Activated CD4-positive, alpha-beta memory T cell treated with anti-CD3 and anti-CD28 coated beads for 36 hours (primary cell): ENCODE measurements around the gene RCOR1. TPM values are rescaled to one million over a fixed set of nuclear protein-coding genes. Genes with fewer than 3 reads are reported as not detected.
A peak's percentile ranks its signal among the peaks of the same experiment; 100 is the strongest.
"Not testable (repeated sequence)": the region's sequence is repeated elsewhere in the genome, so short reads cannot be mapped to it uniquely, and the experiment has no call there.

Source experiments
- CTCF ChIA-PET: fragments of 350-600 bp; sonication (Branson Sonifier 250); formaldehyde crosslinking; loops from one replicate; lab custom pipeline; 2021; ENCODE audit warnings: antibody characterized with exemption, inconsistent platforms; lab: Charles Lee
- POLR2A ChIA-PET: fragments of 350-600 bp; sonication (Branson Sonifier 250); formaldehyde crosslinking; loops from one replicate; lab custom pipeline; 2021; ENCODE audit warnings: antibody characterized with exemption; lab: Charles Lee
- DNase-seq: peaks from one replicate; pipeline ENCODE4 v3.0.0-alpha.2; 2020
- H3K27ac Mint-ChIP-seq: one replicate; pipeline ENCODE4 v1.8.0; 2021; ENCODE audit warnings: mixed read lengths
- H3K27me3 Mint-ChIP-seq: one replicate; pipeline ENCODE4 v1.8.0; 2021; ENCODE audit warnings: mixed read lengths
- H3K36me3 Mint-ChIP-seq: one replicate; pipeline ENCODE4 v1.8.0; 2021; ENCODE audit warnings: mixed read lengths
- H3K4me1 Mint-ChIP-seq: one replicate; pipeline ENCODE4 v1.8.0; 2021; ENCODE audit warnings: low read depth, mixed read lengths
- H3K4me3 Mint-ChIP-seq: one replicate; pipeline ENCODE4 v1.8.0; 2021; ENCODE audit warnings: mild to moderate bottlenecking, mixed read lengths
- H3K9me3 Mint-ChIP-seq: one replicate; pipeline ENCODE4 v1.8.0; 2021; ENCODE audit warnings: mixed read lengths
- intact Hi-C: fragments of 100-400 bp; cut with micrococcal nuclease; formaldehyde crosslinking; loops from one replicate; pipeline ENCODE4 v1.15.1; 2023
- total RNA-seq, 2 experiments: library from RNA; stranded (reverse); gene quantifications; one replicate each; pipeline ENCODE4 v1.2.3, GENCODE V29; 2021

Gene RCOR1
- total RNA-seq, 2 experiments from 2014 or later = 14.1 to 14.3 TPM

- intact Hi-C loops = no loop called here
- Mint-ChIP-seq H3K9me3 (no peaks in the 10 kb centered on the region), H3K4me1 (peaks cover 2% of the 10 kb centered on the region), H3K4me3 (no peak overlapping the region), H3K27ac (no peak overlapping the region), H3K36me3 (no peaks in the 10 kb centered on the region), H3K27me3 (no peaks in the 10 kb centered on the region)
- POLR2A ChIA-PET = no interaction called here
- CTCF ChIA-PET = interaction anchor here (0.6 kb wide), 1 partner anchor 37 kb away, joined by 3 read pairs; no protein-coding TSS in a partner anchor
- DNase-seq = no peak
Measured at GRCh38 chr14:102557434-102558226, 34.8 kb upstream of the RCOR1 start.

GRCh38 chr14:102558556-102558955 lies 33.9 kb upstream of the RCOR1 start:
- CTCF ChIA-PET = interaction anchor here (0.6 to 1.3 kb wide), 2 partner anchors 34 to 36 kb away, joined by 3 read pairs; no protein-coding TSS in a partner anchor
- Mint-ChIP-seq H3K27me3 (no peaks in the 10 kb centered on the region), H3K9me3 (no peaks in the 10 kb centered on the region), H3K36me3 (no peaks in the 10 kb centered on the region), H3K4me1 (peaks cover 2% of the 10 kb centered on the region), H3K4me3 (no peak overlapping the region), H3K27ac (no peak overlapping the region)
- DNase-seq = no peak
- POLR2A ChIA-PET = no interaction called here
- intact Hi-C loops = no loop called here

- POLR2A ChIA-PET = interaction anchor here (0.5 kb wide), 1 partner anchor 487 kb away, joined by 4 read pairs; no protein-coding TSS in a partner anchor
- Mint-ChIP-seq H3K36me3 (no peaks in the 10 kb centered on the region), H3K9me3 (no peaks in the 10 kb centered on the region), H3K4me3 (no peak overlapping the region), H3K27ac (no peak overlapping the region), H3K27me3 (no peaks in the 10 kb centered on the region), H3K4me1 (peaks cover 3% of the 10 kb centered on the region)
- intact Hi-C loops = no loop called here
- CTCF ChIA-PET = no interaction called here
- DNase-seq = no peak
Measured at GRCh38 chr14:102560458-102561261, 31.8 kb upstream of the RCOR1 start.

GRCh38 chr14:102565331-102565887 lies 27.0 kb upstream of the RCOR1 start:
- Mint-ChIP-seq H3K27me3 (no peaks in the 10 kb centered on the region), H3K36me3 (no peaks in the 10 kb centered on the region), H3K9me3 (no peaks in the 10 kb centered on the region), H3K27ac (no peak overlapping the region), H3K4me3 (no peak overlapping the region), H3K4me1 (peaks cover 12% of the 10 kb centered on the region)
- intact Hi-C loops = no loop called here
- no peak for DNase-seq
- ChIA-PET POLR2A (interaction anchor here (1.8 kb wide), 1 partner anchor 11 kb away, joined by 4 read pairs; no protein-coding TSS in a partner anchor), CTCF (interaction anchor here (0.7 to 2.1 kb wide), 3 partner anchors 29 to 47 kb away, joined by 3 to 7 read pairs (median 5); no protein-coding TSS in a partner anchor)

GRCh38 chr14:102565959-102566358 lies 26.5 kb upstream of the RCOR1 start:
- Mint-ChIP-seq H3K9me3 (no peaks in the 10 kb centered on the region), H3K27ac (no peak overlapping the region), H3K27me3 (no peaks in the 10 kb centered on the region), H3K4me3 (no peak overlapping the region), H3K4me1 (peaks cover 12% of the 10 kb centered on the region), H3K36me3 (no peaks in the 10 kb centered on the region)
- no peak for DNase-seq
- intact Hi-C loops = no loop called here
- ChIA-PET CTCF (interaction anchor here (1.0 to 2.1 kb wide), 2 partner anchors 28 to 41 kb away, joined by 5 to 7 read pairs; no protein-coding TSS in a partner anchor), POLR2A (interaction anchor here (1.8 kb wide), 1 partner anchor 11 kb away, joined by 4 read pairs; no protein-coding TSS in a partner anchor)

- Mint-ChIP-seq H3K4me3 (peak overlapping the region; percentile 30), H3K27me3 (no peaks in the 10 kb centered on the region), H3K27ac (peak overlapping the region; percentile 64), H3K4me1 (peaks cover 12% of the 10 kb centered on the region), H3K9me3 (no peaks in the 10 kb centered on the region), H3K36me3 (no peaks in the 10 kb centered on the region)
- peak; percentile 66 for DNase-seq
- intact Hi-C loops = no loop called here
- POLR2A ChIA-PET = no interaction called here
- CTCF ChIA-PET = interaction anchor here (1.2 kb wide), 1 partner anchor 43 kb away, joined by 3 read pairs; no protein-coding TSS in a partner anchor
Measured at GRCh38 chr14:102568115-102568614, 24.3 kb upstream of the RCOR1 start.

GRCh38 chr14:102570334-102570995 lies 22.0 kb upstream of the RCOR1 start:
- Mint-ChIP-seq H3K27me3 (no peaks in the 10 kb centered on the region), H3K9me3 (no peaks in the 10 kb centered on the region), H3K4me1 (peaks cover 16% of the 10 kb centered on the region), H3K36me3 (no peaks in the 10 kb centered on the region), H3K4me3 (no peak overlapping the region), H3K27ac (no peak overlapping the region)
- intact Hi-C loops = no loop called here
- no peak for DNase-seq
- CTCF ChIA-PET = interaction anchor here (1.7 kb wide), 1 partner anchor 46 kb away, joined by 4 read pairs; no protein-coding TSS in a partner anchor
- POLR2A ChIA-PET = no interaction called here

GRCh38 chr14:102571043-102571442 lies 21.4 kb upstream of the RCOR1 start:
- DNase-seq = no peak
- intact Hi-C loops = no loop called here
- no peak overlapping the region for H3K4me3 Mint-ChIP-seq
- CTCF ChIA-PET = interaction anchor here (0.9 to 1.7 kb wide), 2 partner anchors 20 to 46 kb away, joined by 3 to 4 read pairs; no protein-coding TSS in a partner anchor
- no peaks in the 10 kb centered on the region for H3K36me3 Mint-ChIP-seq
- no peaks in the 10 kb centered on the region for H3K27me3 Mint-ChIP-seq
- POLR2A ChIA-PET = no interaction called here
- H3K9me3 Mint-ChIP-seq = no peaks in the 10 kb centered on the region
- no peak overlapping the region for H3K27ac Mint-ChIP-seq
- H3K4me1 Mint-ChIP-seq = peaks cover 13% of the 10 kb centered on the region

- Mint-ChIP-seq H3K36me3 (no peaks in the 10 kb centered on the region), H3K27me3 (no peaks in the 10 kb centered on the region), H3K27ac (no peak overlapping the region), H3K9me3 (no peaks in the 10 kb centered on the region), H3K4me1 (peaks cover 13% of the 10 kb centered on the region), H3K4me3 (no peak overlapping the region)
- POLR2A ChIA-PET = no interaction called here
- intact Hi-C loops = no loop called here
- DNase-seq = no peak
- CTCF ChIA-PET = interaction anchor here (0.9 to 1.7 kb wide), 2 partner anchors 19 to 47 kb away, joined by 3 to 4 read pairs; no protein-coding TSS in a partner anchor
Measured at GRCh38 chr14:102571478-102572042, 20.9 kb upstream of the RCOR1 start.

GRCh38 chr14:102573161-102573560 lies 19.3 kb upstream of the RCOR1 start:
- intact Hi-C loops, H3K36me3 Mint-ChIP-seq, POLR2A ChIA-PET, H3K27me3 Mint-ChIP-seq, H3K9me3 Mint-ChIP-seq, H3K27ac Mint-ChIP-seq, H3K4me3 Mint-ChIP-seq, DNase-seq, CTCF ChIA-PET: not testable (repeated sequence)
- peaks cover 10% of the 10 kb centered on the region for H3K4me1 Mint-ChIP-seq

- Mint-ChIP-seq H3K4me3 (no peak overlapping the region), H3K27me3 (no peaks in the 10 kb centered on the region), H3K9me3 (no peaks in the 10 kb centered on the region), H3K36me3 (no peaks in the 10 kb centered on the region), H3K27ac (no peak overlapping the region), H3K4me1 (peaks cover 6% of the 10 kb centered on the region)
- intact Hi-C loops = no loop called here
- DNase-seq = no peak
- ChIA-PET POLR2A (no interaction called here), CTCF (no interaction called here)
Measured at GRCh38 chr14:102573591-102574046, 18.8 kb upstream of the RCOR1 start.
